Peyer's patch (tissue), 4 donors: Measurements from ENCODE around the gene DOCK1. TPM values are rescaled to one million over a fixed set of nuclear protein-coding genes. Genes with fewer than 3 reads are reported as not detected.

Experiments
- DNase-seq, 3 donors: peaks; one replicate each; pipeline ENCODE4 v3.0.0-alpha.2; 2017 to 2019
- H3K27ac ChIP-seq, 4 donors: fragments of 200-600 bp; sonication (generic); one replicate each; pipeline ENCODE4 v1.5.1; 2016 to 2019
- H3K27me3 ChIP-seq, 2 donors: fragments of 200-600 bp; sonication (generic); one replicate each; pipeline ENCODE4 v1.5.1; 2019
- H3K36me3 ChIP-seq, 3 donors: fragments of 200-600 bp; sonication (generic); one replicate each; pipeline ENCODE4 v1.5.1; 2016 to 2019
- H3K4me1 ChIP-seq, 4 donors: fragments of 200-600 bp; sonication (generic); one replicate each; pipeline ENCODE4 v1.5.1; 2016 to 2019
- H3K4me3 ChIP-seq, 4 donors: fragments of 200-600 bp; sonication (generic); 1 replicate in 3 of 4; 2 replicates in 1 of 4; pipeline ENCODE4 v1.5.1; 2016 to 2019; ENCODE audit warnings: mild to moderate bottlenecking in 1 of 4
- H3K9me3 ChIP-seq, 4 donors: fragments of 200-600 bp; sonication (generic); one replicate each; pipeline ENCODE4 v1.5.1; 2016 to 2019; ENCODE audit warnings: mild to moderate bottlenecking in 1 of 4
- CTCF ChIP-seq, 6 experiments: fragments of 450-650 bp in 4 of 6; fragments of 200-600 bp in 2 of 6; sonication (generic) in 1 of 6; IDR thresholded peaks; one replicate each; pipeline ENCODE4 v1.5.1; 2017 to 2019; ENCODE audit warnings: antibody characterized with exemption in 6 of 6, mild to moderate bottlenecking in 3 of 6, moderate library complexity in 1 of 6
- POLR2A ChIP-seq, 2 donors: fragments of 450-650 bp; IDR thresholded peaks; one replicate each; pipeline ENCODE4 v1.5.1; 2017; ENCODE audit warnings: antibody characterized with exemption in 2 of 2, mild to moderate bottlenecking in 2 of 2, moderate library complexity in 2 of 2
- total RNA-seq, 4 donors: library from RNA; depleted of rRNA; stranded (reverse); fragments of >200 nt; gene quantifications; one replicate each; pipeline ENCODE4 v1.1.0, GENCODE V29; 2016

DOCK1 gene
- total RNA-seq, 4 donors from 2014 or later, result 42.0 to 117 (median 92.2) TPM

GRCh38 chr10:127278001-127278400 is 372.8 kb downstream of the DOCK1 start:
- Histone ChIP-seq H3K27me3 (no peaks in the 10 kb centered on the region), H3K9me3 (no peaks in the 10 kb centered on the region), H3K36me3 (no peaks in the 10 kb centered on the region), H3K4me1 (no peaks in the 10 kb centered on the region), H3K4me3 (no peak overlapping the region), H3K27ac (no peak overlapping the region)
- no peak for TF ChIP-seq CTCF (IDR thresholded peaks at IDR 0.05)
- TF ChIP-seq POLR2A (IDR thresholded peaks at IDR 0.05), result no peak
- DNase-seq, result no peak

- Histone ChIP-seq H3K27ac (no peak overlapping the region), H3K4me1 (no peaks in the 10 kb centered on the region), H3K27me3 (no peaks in the 10 kb centered on the region), H3K4me3 (no peak overlapping the region), H3K9me3 (no peaks in the 10 kb centered on the region), H3K36me3 (no peaks in the 10 kb centered on the region)
- no peak for DNase-seq
- TF ChIP-seq CTCF (IDR thresholded peaks at IDR 0.05) (no peak), POLR2A (IDR thresholded peaks at IDR 0.05) (no peak)
Observed at GRCh38 chr10:127279334-127279774, 374.1 kb downstream of the DOCK1 start.

- Histone ChIP-seq H3K4me1 (no peaks in the 10 kb centered on the region), H3K27ac (no peak overlapping the region), H3K9me3 (no peaks in the 10 kb centered on the region), H3K27me3 (no peaks in the 10 kb centered on the region), H3K36me3 (no peaks in the 10 kb centered on the region), H3K4me3 (no peak overlapping the region)
- no peak for DNase-seq
- TF ChIP-seq CTCF (IDR thresholded peaks at IDR 0.05), result no peak
Observed at GRCh38 chr10:127280446-127280845, 375.2 kb downstream of the DOCK1 start.

- TF ChIP-seq POLR2A (IDR thresholded peaks at IDR 0.05) (no peak), CTCF (IDR thresholded peaks at IDR 0.05) (no peak)
Observed at GRCh38 chr10:127283017-127283416, 377.8 kb downstream of the DOCK1 start.

GRCh38 chr10:127283576-127283975 is 378.3 kb downstream of the DOCK1 start:
- Histone ChIP-seq H3K36me3 (no peaks in the 10 kb centered on the region), H3K4me1 (no peaks in the 10 kb centered on the region), H3K27me3 (no peaks in the 10 kb centered on the region), H3K27ac (no peak overlapping the region), H3K9me3 (no peaks in the 10 kb centered on the region), H3K4me3 (no peak overlapping the region)
- TF ChIP-seq POLR2A (IDR thresholded peaks at IDR 0.05), result no peak
- TF ChIP-seq CTCF (IDR thresholded peaks at IDR 0.05), result no peak
- DNase-seq, result no peak

More at GRCh38 chr10:127283017-127283416, 377.8 kb downstream of the DOCK1 start:
- H3K27ac ChIP-seq, result no peak overlapping the region
- no peak for DNase-seq
- no peaks in the 10 kb centered on the region for H3K4me1 ChIP-seq
- H3K9me3 ChIP-seq, result no peaks in the 10 kb centered on the region
- no peaks in the 10 kb centered on the region for H3K27me3 ChIP-seq
- no peaks in the 10 kb centered on the region for H3K36me3 ChIP-seq
- H3K4me3 ChIP-seq, result no peak overlapping the region

GRCh38 chr10:127290850-127291249 is 385.6 kb downstream of the DOCK1 start:
- TF ChIP-seq CTCF (IDR thresholded peaks at IDR 0.05) (no peak), POLR2A (IDR thresholded peaks at IDR 0.05) (no peak)
- Histone ChIP-seq H3K36me3 (no peaks in the 10 kb centered on the region), H3K27ac (no peak overlapping the region), H3K4me3 (no peak overlapping the region), H3K9me3 (no peaks in the 10 kb centered on the region), H3K27me3 (no peaks in the 10 kb centered on the region), H3K4me1 (no peaks in the 10 kb centered on the region)
- no peak for DNase-seq
